Panc1 (cell line): ENCODE data around the gene TRIL.

ENCODE experiments used
- CTCF ChIP-seq: fragments of 450-650 bp; IDR thresholded peaks from 2 replicates; pipeline ENCODE4 v1.5.1; 2017; ENCODE audit warnings: mild to moderate bottlenecking
- POLR2AphosphoS5 ChIP-seq: IDR thresholded peaks from 2 replicates; pipeline ENCODE4 v1.6.1; 2012; ENCODE audit warnings: mild to moderate bottlenecking, low read depth, low read length, moderate library complexity
- SIN3A ChIP-seq: IDR thresholded peaks from 2 replicates; pipeline ENCODE4 v1.6.1; 2012; ENCODE audit warnings: low read depth, mild to moderate bottlenecking, low read length, moderate library complexity, borderline replicate concordance; ENCODE audit not compliant: insufficient read depth

- TF ChIP-seq CTCF (no peak), POLR2AphosphoS5 (no peak), SIN3A (no peak)
Observed at GRCh38 chr7:28983396-28984190, 25.5 kb upstream of the TRIL start.
